Measurements from ENCODE around the gene CDC26.

GRCh38 chr9:113298924-113299770, 23.8 kb upstream of the CDC26 start:
- no peak for TF ChIP-seq CTCF (IDR thresholded peaks at IDR 0.05)
- no peak for TF ChIP-seq POLR2A (IDR thresholded peaks at IDR 0.05)

Measured in tibial nerve (tissue), 3 donors.